Body of pancreas (tissue), 4 donors: Measurements from ENCODE around the gene DDX39A. TPM values are rescaled to one million over a fixed set of nuclear protein-coding genes. Genes with fewer than 3 reads are reported as not detected.

ENCODE experiments used
- ATAC-seq: fragments of 150-250 bp; one replicate; pipeline ENCODE4 v1.9.1; 2016
- DNase-seq, 4 donors: peaks; one replicate each; pipeline ENCODE4 v3.0.0-alpha.2; 2019
- H3K27ac ChIP-seq, 4 donors: fragments of 200-600 bp; sonication (generic); 1 replicate in 3 of 4; 2 replicates in 1 of 4; pipeline versions ENCODE4 v1.5.1 to v1.6.1; 2016 to 2019; ENCODE audit warnings: mild to moderate bottlenecking in 1 of 4, mixed read lengths in 1 of 4, moderate library complexity in 1 of 4
- H3K27me3 ChIP-seq, 2 donors: fragments of 200-600 bp; sonication (generic); one replicate each; pipeline ENCODE4 v1.6.0; 2016; ENCODE audit warnings: mild to moderate bottlenecking in 1 of 2
- H3K36me3 ChIP-seq, 2 donors: fragments of 200-600 bp; sonication (generic); replicated peaks in 1 of 2; 2 replicates each; pipeline ENCODE4 v1.5.1; 2016; ENCODE audit warnings: low read depth in 2 of 2; ENCODE audit not compliant: insufficient read depth in 1 of 2
- H3K4me1 ChIP-seq: fragments of 200-600 bp; sonication (generic); one replicate; pipeline ENCODE4 v1.6.0; 2016
- H3K4me3 ChIP-seq, 2 donors: fragments of 200-600 bp; sonication (generic); 1 replicate in 1 of 2; 2 replicates in 1 of 2; pipeline ENCODE4 v1.5.1; 2016 to 2019
- H3K9me3 ChIP-seq, 3 donors: fragments of 200-600 bp; sonication (generic); 1 replicate in 2 of 3; 2 replicates in 1 of 3; pipeline ENCODE4 v1.5.1; 2016
- CTCF ChIP-seq, 7 experiments: fragments of 450-650 bp in 4 of 7; fragments of 200-600 bp in 3 of 7; sonication (generic) in 3 of 7; IDR thresholded peaks; one replicate each; pipeline ENCODE4 v1.5.1; 2016 to 2019; ENCODE audit warnings: antibody characterized with exemption in 7 of 7
- POLR2A ChIP-seq, 3 donors: fragments of 450-650 bp; IDR thresholded peaks; one replicate each; pipeline ENCODE4 v1.6.1; 2016; ENCODE audit warnings: antibody characterized with exemption in 3 of 3, mild to moderate bottlenecking in 2 of 3
- whole genome bisulfite sequencing, 2 donors: methylation state at CpG; one replicate each; pipeline ENCODE4 v1.1.5; 2017; 5-methylcytosine and 5-hydroxymethylcytosine counted together
- intact Hi-C: fragments of 100-400 bp; cut with DNase I; formaldehyde crosslinking; loops from one replicate; pipeline ENCODE4 v1.15.1; 2023
- total RNA-seq, 2 donors: library from RNA; depleted of rRNA; stranded (reverse); fragments of >200 nt; gene quantifications; one replicate each; pipeline ENCODE4 v1.1.0, GENCODE V29; 2016

DDX39A gene
- total RNA-seq, 2 donors from 2014 or later = 32.4 to 86.7 TPM

DNA sequence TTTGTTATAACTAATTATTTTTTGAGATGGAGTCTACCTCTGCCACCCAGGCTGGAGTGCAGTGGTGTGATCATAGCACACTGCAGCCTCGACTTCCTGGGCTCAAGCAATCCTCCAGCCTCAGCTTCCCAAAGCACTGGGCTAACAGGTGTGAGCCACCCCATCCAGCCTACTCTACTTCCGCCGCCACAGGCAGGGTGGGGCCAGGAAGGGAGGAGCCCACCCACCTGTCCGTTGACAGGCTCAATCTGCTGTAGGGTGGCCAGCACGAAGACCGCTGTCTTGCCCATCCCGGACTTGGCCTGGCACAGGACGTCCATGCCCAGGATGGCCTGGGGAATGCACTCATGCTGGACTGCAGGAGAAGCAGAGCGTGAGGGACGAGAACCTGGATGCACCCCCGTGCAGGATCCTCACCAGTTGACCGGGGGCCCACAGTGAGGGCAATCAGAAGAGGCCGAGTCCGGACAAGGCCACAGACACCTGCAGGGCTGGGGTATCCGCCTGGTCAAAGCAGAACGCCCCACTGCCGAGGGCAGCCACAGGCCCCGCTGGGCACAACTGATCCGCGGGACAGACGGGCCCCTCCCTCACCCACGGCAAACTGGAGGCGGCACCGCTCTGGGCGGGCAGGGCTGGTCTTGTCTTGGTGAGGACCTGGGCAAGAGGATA lies 6.7 kb downstream of the DDX39A start:
- Histone ChIP-seq H3K36me3 (peaks cover 30 to 43% of the 10 kb centered on the region in 2 donors), H3K4me3 (no peak overlapping the region), H3K4me1 (peaks cover 14% of the 10 kb centered on the region), H3K27ac (no peak overlapping the region), H3K27me3 (no peaks in the 10 kb centered on the region), H3K9me3 (no peaks in the 10 kb centered on the region)
- intact Hi-C loops = no loop called here
- TF ChIP-seq CTCF (IDR thresholded peaks at IDR 0.05) (no peak), POLR2A (IDR thresholded peaks at IDR 0.05) (no peak)
- whole genome bisulfite sequencing, 2 donors = 88 to 92% methylated on average over 7 to 25 of the region's 25 CpGs
- ATAC-seq = no peak
- DNase-seq = no peak

DNA sequence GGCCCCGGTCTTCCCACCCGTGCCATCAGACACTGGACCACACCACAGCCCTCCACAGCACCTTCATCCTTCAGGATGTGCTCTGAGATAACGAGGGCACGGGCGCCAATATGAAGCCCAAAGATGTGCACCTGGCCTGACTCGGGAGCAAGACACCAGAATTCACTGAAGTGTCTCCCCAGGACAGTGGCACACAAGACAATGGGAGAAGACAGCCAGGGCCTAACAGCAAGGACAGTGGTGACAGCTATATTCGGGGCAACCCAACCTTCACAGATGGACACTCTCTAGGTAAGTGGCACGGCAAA lies 7.2 kb downstream of the DDX39A start:
- ATAC-seq = no peak
- Histone ChIP-seq H3K27ac (no peak overlapping the region), H3K4me1 (peaks cover 8% of the 10 kb centered on the region), H3K27me3 (no peaks in the 10 kb centered on the region), H3K9me3 (no peaks in the 10 kb centered on the region), H3K4me3 (no peak overlapping the region), H3K36me3 (peaks cover 30 to 43% of the 10 kb centered on the region in 2 donors)
- TF ChIP-seq POLR2A (IDR thresholded peaks at IDR 0.05) (no peak), CTCF (IDR thresholded peaks at IDR 0.05) (no peak)
- DNase-seq = no peak
- WGBS, 2 donors = 87 to 92% methylated on average over 8 of the region's 8 CpGs
- intact Hi-C loops = no loop called here

- WGBS, 2 donors = 91 to 94% methylated on average over 14 to 17 of the region's 19 CpGs
- Histone ChIP-seq H3K4me3 (no peak overlapping the region), H3K27me3 (no peaks in the 10 kb centered on the region), H3K27ac (no peak overlapping the region), H3K36me3 (peaks cover 30 to 43% of the 10 kb centered on the region in 2 donors), H3K4me1 (peaks cover 7% of the 10 kb centered on the region), H3K9me3 (no peaks in the 10 kb centered on the region)
- TF ChIP-seq POLR2A (IDR thresholded peaks at IDR 0.05) (no peak), CTCF (IDR thresholded peaks at IDR 0.05) (no peak)
- ATAC-seq (no peak), DNase-seq (no peak)
- intact Hi-C loops = no loop called here
These were observed 7.8 kb downstream of the DDX39A start for GRCh38 chr19:14411161-14411937.

DNA sequence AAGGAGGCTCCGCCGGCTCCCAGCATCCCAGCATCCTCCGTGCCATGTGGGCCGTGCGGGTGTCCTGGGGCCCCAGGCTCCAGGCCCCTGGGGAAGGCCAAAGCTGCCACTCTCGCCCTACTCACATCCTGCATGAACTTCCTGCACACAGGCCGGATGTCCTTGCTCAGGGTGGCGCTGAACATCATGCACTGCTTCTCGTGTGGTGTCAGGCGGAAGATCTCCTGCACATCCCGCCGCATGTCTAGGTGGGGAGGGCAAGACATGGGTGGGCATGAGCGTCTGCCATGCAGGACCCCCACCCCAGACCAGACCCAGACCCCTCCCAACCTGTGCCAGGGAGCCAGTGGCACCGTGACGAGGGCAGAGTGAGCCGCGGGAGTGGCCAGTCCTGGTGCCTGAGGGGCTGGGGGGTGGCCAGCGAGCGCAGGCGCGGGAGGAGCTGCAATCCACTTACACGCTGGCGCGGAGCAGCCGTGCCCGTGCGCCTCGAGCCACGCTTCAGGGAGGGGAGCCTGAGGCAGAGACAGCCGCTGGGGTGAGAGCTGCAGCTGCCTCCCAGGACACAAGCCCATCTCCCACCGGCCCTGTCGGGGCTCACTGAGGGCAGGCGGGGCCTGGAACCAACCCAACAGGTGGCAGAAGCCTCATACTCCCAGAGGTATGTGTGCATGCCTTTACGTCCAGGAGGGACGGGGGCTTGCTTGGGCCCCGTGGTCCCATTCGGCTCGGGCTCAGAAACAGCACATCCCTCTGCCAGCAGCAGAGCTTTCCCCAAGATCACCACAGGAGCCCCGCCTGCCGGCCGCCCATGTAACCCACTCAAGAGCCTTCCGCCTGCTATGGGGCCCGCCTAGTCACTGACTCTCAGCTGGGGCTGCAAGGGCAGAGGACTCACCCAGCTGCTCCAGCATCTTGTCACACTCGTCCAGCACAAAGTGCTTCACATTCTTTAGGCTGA lies 8.8 kb downstream of the DDX39A start:
- Histone ChIP-seq H3K4me3 (no peak overlapping the region), H3K9me3 (no peaks in the 10 kb centered on the region), H3K36me3 (peaks cover 30 to 43% of the 10 kb centered on the region in 2 donors), H3K27me3 (no peaks in the 10 kb centered on the region), H3K4me1 (peaks cover 11% of the 10 kb centered on the region), H3K27ac (no peak overlapping the region)
- intact Hi-C loops = no loop called here
- TF ChIP-seq CTCF (IDR thresholded peaks at IDR 0.05) (no peak), POLR2A (IDR thresholded peaks at IDR 0.05) (no peak)
- 85 to 89% methylated on average over 20 to 37 of the region's 44 CpGs for WGBS, 2 donors
- ATAC-seq = no peak
- no peak for DNase-seq
